IPS-15b (cell line): ENCODE data around the gene MLXIPL.
"Not testable (repeated sequence)": the region's sequence is repeated elsewhere in the genome, so short reads cannot be mapped to it uniquely, and the experiment has no call there.

ENCODE experiments used
- H3K27me3 ChIP-seq: one replicate; pipeline ENCODE4 v1.6.1; 2013; ENCODE audit warnings: low read length; ENCODE audit not compliant: control insufficient read depth, insufficient read depth
- H3K36me3 ChIP-seq: one replicate; pipeline ENCODE4 v1.6.1; 2013; ENCODE audit warnings: low read length; ENCODE audit not compliant: control insufficient read depth, insufficient read depth
- H3K4me1 ChIP-seq: one replicate; pipeline ENCODE4 v1.6.1; 2013; ENCODE audit warnings: mild to moderate bottlenecking, low read length; ENCODE audit not compliant: control insufficient read depth, insufficient read depth
- H3K4me3 ChIP-seq: one replicate; pipeline ENCODE4 v1.5.1; 2013; ENCODE audit warnings: low read depth, low read length
- H3K9ac ChIP-seq: one replicate; pipeline ENCODE4 v1.6.1; 2013; ENCODE audit warnings: low read depth, mild to moderate bottlenecking, low read length
- H3K9me3 ChIP-seq: one replicate; pipeline ENCODE4 v1.6.1; 2013; ENCODE audit warnings: mild to moderate bottlenecking, low read length; ENCODE audit not compliant: control insufficient read depth, insufficient read depth

The MLXIPL gene

GRCh38 chr7:73621168-73622063 lies 2.9 kb downstream of the MLXIPL start:
- Histone ChIP-seq H3K4me1 (peaks cover 3% of the 10 kb centered on the region), H3K36me3 (no peaks in the 10 kb centered on the region), H3K4me3 (no peak overlapping the region), H3K9me3 (no peaks in the 10 kb centered on the region), H3K27me3 (peaks cover 18% of the 10 kb centered on the region), H3K9ac (no peak overlapping the region)

GRCh38 chr7:73619394-73619793 lies 4.9 kb downstream of the MLXIPL start:
- peaks cover 14% of the 10 kb centered on the region for H3K27me3 ChIP-seq
- H3K36me3 ChIP-seq, H3K4me3 ChIP-seq, H3K4me1 ChIP-seq, H3K9me3 ChIP-seq, H3K9ac ChIP-seq: not testable (repeated sequence)

GRCh38 chr7:73618538-73618937 lies 5.8 kb downstream of the MLXIPL start:
- Histone ChIP-seq H3K36me3 (no peaks in the 10 kb centered on the region), H3K4me1 (no peaks in the 10 kb centered on the region), H3K9me3 (no peaks in the 10 kb centered on the region), H3K27me3 (peaks cover 9% of the 10 kb centered on the region), H3K9ac (no peak overlapping the region), H3K4me3 (no peak overlapping the region)

GRCh38 chr7:73617520-73617919 lies 6.8 kb downstream of the MLXIPL start:
- not testable (repeated sequence) for H3K9me3 ChIP-seq, H3K36me3 ChIP-seq, H3K4me3 ChIP-seq, H3K4me1 ChIP-seq, H3K9ac ChIP-seq, H3K27me3 ChIP-seq

- Histone ChIP-seq H3K4me3 (no peak overlapping the region), H3K9ac (no peak overlapping the region), H3K9me3 (no peaks in the 10 kb centered on the region), H3K27me3 (no peaks in the 10 kb centered on the region), H3K36me3 (no peaks in the 10 kb centered on the region), H3K4me1 (no peaks in the 10 kb centered on the region)
Measured at GRCh38 chr7:73615886-73616285, 8.4 kb downstream of the MLXIPL start.

- not testable (repeated sequence) for H3K4me1 ChIP-seq, H3K4me3 ChIP-seq, H3K27me3 ChIP-seq, H3K36me3 ChIP-seq, H3K9me3 ChIP-seq, H3K9ac ChIP-seq
Measured at GRCh38 chr7:73614937-73615336, 9.4 kb downstream of the MLXIPL start.

- Histone ChIP-seq H3K4me1 (no peaks in the 10 kb centered on the region), H3K4me3 (no peak overlapping the region), H3K9me3 (no peaks in the 10 kb centered on the region), H3K36me3 (peaks cover 2% of the 10 kb centered on the region), H3K27me3 (no peaks in the 10 kb centered on the region), H3K9ac (no peak overlapping the region)
Measured at GRCh38 chr7:73613954-73614735, 10.2 kb downstream of the MLXIPL start.

GRCh38 chr7:73612598-73613269 lies 11.6 kb downstream of the MLXIPL start:
- no peaks in the 10 kb centered on the region for H3K4me1 ChIP-seq
- H3K36me3 ChIP-seq = peaks cover 2% of the 10 kb centered on the region
- no peak overlapping the region for H3K4me3 ChIP-seq
- no peak overlapping the region for H3K9ac ChIP-seq
- H3K9me3 ChIP-seq = no peaks in the 10 kb centered on the region
- no peaks in the 10 kb centered on the region for H3K27me3 ChIP-seq

- H3K36me3 ChIP-seq = peaks cover 2% of the 10 kb centered on the region
- no peaks in the 10 kb centered on the region for H3K27me3 ChIP-seq
- no peaks in the 10 kb centered on the region for H3K9me3 ChIP-seq
- no peak overlapping the region for H3K4me3 ChIP-seq
- H3K4me1 ChIP-seq = no peaks in the 10 kb centered on the region
- H3K9ac ChIP-seq = no peak overlapping the region
Measured at GRCh38 chr7:73611017-73611555, 13.2 kb downstream of the MLXIPL start.

GRCh38 chr7:73610105-73610504 lies 14.2 kb downstream of the MLXIPL start:
- H3K4me1 ChIP-seq = no peaks in the 10 kb centered on the region
- H3K36me3 ChIP-seq = peaks cover 2% of the 10 kb centered on the region
- H3K27me3 ChIP-seq = no peaks in the 10 kb centered on the region
- no peaks in the 10 kb centered on the region for H3K9me3 ChIP-seq
- no peak overlapping the region for H3K4me3 ChIP-seq
- H3K9ac ChIP-seq = no peak overlapping the region

- H3K4me3 ChIP-seq = peak overlapping the region; percentile 43
- H3K4me1 ChIP-seq, H3K27me3 ChIP-seq, H3K9me3 ChIP-seq, H3K9ac ChIP-seq, H3K36me3 ChIP-seq: not testable (repeated sequence)
Measured at GRCh38 chr7:73607692-73607983, 16.7 kb downstream of the MLXIPL start.
